HUES64 (cell line): ENCODE measurements around the gene ATP2B3.

Source experiments
- H3K27ac ChIP-seq: 2 replicates; pipeline ENCODE4 v1.7.0; 2013; ENCODE audit warnings: low read depth, low read length, inconsistent platforms
- H3K27me3 ChIP-seq: 2 replicates; pipeline ENCODE4 v1.6.1; 2013; ENCODE audit warnings: mild to moderate bottlenecking, low read length; ENCODE audit not compliant: insufficient read depth
- H3K36me3 ChIP-seq: 2 replicates; pipeline ENCODE4 v1.6.1; 2013; ENCODE audit warnings: mild to moderate bottlenecking, low read length; ENCODE audit not compliant: insufficient read depth
- H3K4me1 ChIP-seq: 2 replicates; pipeline ENCODE4 v1.6.1; 2013; ENCODE audit warnings: mild to moderate bottlenecking, low read length, moderate library complexity; ENCODE audit not compliant: insufficient read depth
- H3K4me3 ChIP-seq: 2 replicates; pipeline ENCODE4 v1.5.1; 2013; ENCODE audit warnings: mild to moderate bottlenecking, low read length, moderate library complexity
- H3K9ac ChIP-seq: 2 replicates; pipeline ENCODE4 v1.6.1; 2013; ENCODE audit warnings: mild to moderate bottlenecking, low read depth, low read length
- H3K9me3 ChIP-seq: 2 replicates; pipeline ENCODE4 v1.6.1; 2013; ENCODE audit warnings: low read depth, low read length; ENCODE audit not compliant: insufficient read depth
- WGBS: fragments of 150-250, 120-280 bp; methylation state at CpG from one replicate; pipeline ENCODE4 v1.1.7; 2013; ENCODE audit warnings: missing lambda C conversion rate; 5-methylcytosine and 5-hydroxymethylcytosine counted together

ATP2B3 gene

DNA sequence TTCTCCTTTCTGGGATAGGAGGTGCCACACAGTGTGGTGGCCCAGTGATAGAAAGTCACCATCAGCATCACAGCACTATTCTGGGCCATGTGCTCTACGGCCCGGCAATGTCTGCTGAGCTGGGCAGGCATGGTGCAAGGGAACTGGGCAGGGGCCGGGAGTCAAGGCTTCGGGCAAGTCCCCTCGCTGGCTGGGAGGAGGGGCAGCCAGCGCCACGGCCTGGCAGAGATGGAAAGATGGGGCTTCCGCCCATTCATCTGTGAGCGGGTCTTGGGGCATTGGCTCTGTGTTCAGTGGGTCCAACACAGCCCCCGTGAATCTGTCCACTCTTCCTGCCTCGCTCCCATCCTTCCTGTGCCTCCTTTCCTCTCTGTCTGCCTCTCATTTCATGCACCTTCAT lies 7.1 kb upstream of the ATP2B3 start:
- Histone ChIP-seq H3K27ac (no peak overlapping the region), H3K27me3 (peaks cover 3% of the 10 kb centered on the region; the same call in 1 of the 2 replicates), H3K9me3 (no peaks in the 10 kb centered on the region), H3K36me3 (no peaks in the 10 kb centered on the region), H3K4me1 (no peaks in the 10 kb centered on the region), H3K9ac (no peak overlapping the region), H3K4me3 (no peak overlapping the region)
- 94% methylated on average over 11 of the region's 11 CpGs for WGBS

DNA sequence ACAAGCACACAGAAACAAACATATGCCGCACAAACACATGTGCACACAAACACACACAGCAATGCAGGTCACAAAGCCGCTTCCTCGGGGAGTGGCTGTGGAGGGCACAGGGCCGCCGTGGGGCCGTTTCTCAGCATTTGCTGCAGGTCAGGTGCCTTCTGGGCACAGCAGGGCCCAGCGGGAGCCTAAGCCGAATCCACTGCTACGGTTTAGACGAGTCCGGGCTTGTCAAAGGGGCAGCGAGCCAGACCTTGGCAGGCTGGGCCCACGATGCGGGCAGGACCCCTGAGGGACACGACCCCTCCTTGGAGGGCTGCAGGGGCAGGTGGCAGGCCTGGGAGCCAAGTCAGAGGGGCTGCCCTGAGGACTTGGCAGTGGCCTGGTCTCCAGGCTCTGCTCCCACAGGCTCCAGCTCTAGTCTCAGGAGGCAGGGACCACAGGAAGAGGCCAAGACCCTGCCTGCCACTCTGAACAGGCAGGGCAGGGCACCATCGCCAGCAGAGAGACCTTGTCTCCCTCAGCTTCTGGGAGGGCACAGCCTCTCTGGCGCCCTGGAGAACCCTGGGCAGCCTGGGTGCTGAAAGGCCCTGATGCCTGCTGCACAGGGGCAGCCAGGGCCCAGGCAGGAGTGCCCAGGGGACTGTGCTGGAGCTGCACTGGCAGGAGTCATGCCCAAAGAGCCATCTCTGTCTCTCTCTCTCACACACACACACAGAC lies 5.5 kb upstream of the ATP2B3 start:
- no peak overlapping the region for H3K4me3 ChIP-seq
- H3K9ac ChIP-seq: no peak overlapping the region
- WGBS: 89% methylated on average over 17 of the region's 17 CpGs
- no peaks in the 10 kb centered on the region for H3K4me1 ChIP-seq
- peaks cover 16% of the 10 kb centered on the region for H3K27me3 ChIP-seq
- no peaks in the 10 kb centered on the region for H3K36me3 ChIP-seq
- no peak overlapping the region for H3K27ac ChIP-seq
- H3K9me3 ChIP-seq: no peaks in the 10 kb centered on the region

DNA sequence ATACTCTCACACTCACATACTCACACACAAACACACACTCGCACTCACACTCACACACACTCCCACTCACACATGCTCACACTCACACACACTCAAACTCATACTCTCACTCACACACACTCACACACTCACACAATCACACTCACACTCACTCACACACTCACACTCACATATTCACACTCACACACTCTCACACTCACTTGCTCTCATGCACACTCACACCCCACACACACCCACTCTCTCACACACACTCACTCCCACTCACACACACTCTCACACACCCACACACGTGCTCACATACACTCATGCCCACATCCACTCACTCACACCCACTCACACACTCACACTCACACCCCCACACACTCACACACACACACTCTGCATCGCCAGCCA lies 4.9 kb upstream of the ATP2B3 start:
- no peak overlapping the region for H3K9ac ChIP-seq
- H3K4me1 ChIP-seq: no peaks in the 10 kb centered on the region
- H3K4me3 ChIP-seq: no peak overlapping the region
- 61% methylated on average over 3 of the region's 3 CpGs for WGBS
- peaks cover 22% of the 10 kb centered on the region for H3K27me3 ChIP-seq
- no peaks in the 10 kb centered on the region for H3K9me3 ChIP-seq
- no peaks in the 10 kb centered on the region for H3K36me3 ChIP-seq
- H3K27ac ChIP-seq: no peak overlapping the region

DNA sequence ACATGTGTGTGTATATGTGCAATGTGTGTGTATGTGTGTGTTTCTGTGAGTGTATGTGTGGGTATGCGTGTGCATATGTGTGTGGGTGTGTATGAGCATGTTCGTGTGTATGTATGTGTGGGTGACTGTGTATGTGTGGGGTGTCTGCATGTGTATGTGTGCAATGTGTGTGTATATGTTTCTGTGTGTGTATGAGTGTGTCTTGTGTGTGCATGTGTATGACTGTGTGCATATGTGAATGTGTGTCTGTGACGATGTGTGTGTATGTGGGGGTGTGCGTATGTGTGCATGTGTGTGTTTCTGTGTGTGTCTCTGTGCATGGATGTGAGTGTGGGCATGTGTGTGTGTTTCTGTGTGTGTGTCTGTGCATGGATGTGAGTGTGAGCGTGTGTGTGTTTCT lies 4.2 kb upstream of the ATP2B3 start:
- no peak overlapping the region for H3K4me3 ChIP-seq
- H3K9ac ChIP-seq: no peak overlapping the region
- peaks cover 29% of the 10 kb centered on the region for H3K27me3 ChIP-seq
- H3K9me3 ChIP-seq: no peaks in the 10 kb centered on the region
- no peak overlapping the region for H3K27ac ChIP-seq
- H3K4me1 ChIP-seq: no peaks in the 10 kb centered on the region
- WGBS: 73% methylated on average over 5 of the region's 5 CpGs
- H3K36me3 ChIP-seq: no peaks in the 10 kb centered on the region

DNA sequence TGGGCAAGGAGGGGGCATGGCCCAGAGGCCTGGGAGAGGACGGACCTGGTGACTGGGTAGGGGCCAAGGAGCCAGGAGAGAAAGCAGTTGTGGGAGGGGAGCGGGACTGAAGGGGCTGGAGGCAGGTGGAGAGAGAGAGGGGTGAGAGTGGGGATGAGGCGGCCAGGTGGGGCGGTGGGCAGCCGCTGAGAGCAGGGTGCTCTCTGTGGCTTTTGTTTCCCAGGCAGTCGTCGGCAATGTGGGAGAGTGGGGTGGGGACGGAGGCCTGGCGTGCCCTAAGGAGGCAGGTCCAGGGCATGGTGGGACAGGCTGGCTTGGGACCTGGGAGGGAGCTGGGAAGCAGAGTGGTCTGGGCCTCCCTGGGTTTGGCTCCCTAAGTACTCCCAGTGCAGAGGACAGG lies 3.2 kb upstream of the ATP2B3 start:
- Histone ChIP-seq H3K36me3 (no peaks in the 10 kb centered on the region), H3K9ac (no peak overlapping the region), H3K9me3 (no peaks in the 10 kb centered on the region), H3K27ac (no peak overlapping the region), H3K4me1 (no peaks in the 10 kb centered on the region), H3K27me3 (peaks cover 39% of the 10 kb centered on the region), H3K4me3 (no peak overlapping the region)
- WGBS: 88% methylated on average over 9 of the region's 9 CpGs

DNA sequence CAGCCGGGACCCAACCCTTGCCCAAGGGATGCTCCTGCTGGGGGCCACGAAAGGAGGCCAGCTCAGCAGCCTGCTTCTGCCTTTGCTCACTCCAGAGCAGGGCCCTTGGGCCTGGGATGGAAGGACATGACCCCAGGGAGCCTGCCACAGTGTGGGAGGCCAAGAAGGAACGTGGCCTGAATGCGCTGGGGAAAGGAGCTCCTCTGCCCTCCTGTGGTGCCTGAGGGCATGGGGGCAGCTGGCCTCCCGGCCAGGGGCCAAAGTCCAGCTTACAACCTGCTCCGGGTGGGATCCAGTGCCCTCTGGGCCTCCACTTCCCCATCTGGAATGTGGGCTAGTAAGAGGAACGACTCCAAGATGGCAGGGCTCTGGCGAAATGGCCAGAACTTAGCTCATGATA lies 2.0 kb upstream of the ATP2B3 start:
- H3K9ac ChIP-seq: no peak overlapping the region
- H3K4me3 ChIP-seq: no peak overlapping the region
- H3K36me3 ChIP-seq: no peaks in the 10 kb centered on the region
- H3K4me1 ChIP-seq: no peaks in the 10 kb centered on the region
- H3K27ac ChIP-seq: no peak overlapping the region
- no peaks in the 10 kb centered on the region for H3K9me3 ChIP-seq
- 86% methylated on average over 8 of the region's 8 CpGs for WGBS
- H3K27me3 ChIP-seq: peaks cover 44% of the 10 kb centered on the region

GRCh38 chrX:153516073-153516472 lies 1.4 kb upstream of the ATP2B3 start:
- no peaks in the 10 kb centered on the region for H3K9me3 ChIP-seq
- H3K27me3 ChIP-seq: peaks cover 47% of the 10 kb centered on the region
- WGBS: 94% methylated on average over 9 of the region's 9 CpGs
- no peak overlapping the region for H3K4me3 ChIP-seq
- H3K4me1 ChIP-seq: no peaks in the 10 kb centered on the region
- no peak overlapping the region for H3K27ac ChIP-seq
- no peak overlapping the region for H3K9ac ChIP-seq
- H3K36me3 ChIP-seq: no peaks in the 10 kb centered on the region

- WGBS: 4% methylated on average over 70 of the region's 70 CpGs
- Histone ChIP-seq H3K4me3 (peak overlapping the region; percentile 41), H3K9ac (no peak overlapping the region), H3K36me3 (no peaks in the 10 kb centered on the region), H3K27ac (no peak overlapping the region), H3K4me1 (no peaks in the 10 kb centered on the region), H3K27me3 (peaks cover 47% of the 10 kb centered on the region), H3K9me3 (no peaks in the 10 kb centered on the region)
Measured at GRCh38 chrX:153517946-153518834, 748 bp downstream of the ATP2B3 start.

DNA sequence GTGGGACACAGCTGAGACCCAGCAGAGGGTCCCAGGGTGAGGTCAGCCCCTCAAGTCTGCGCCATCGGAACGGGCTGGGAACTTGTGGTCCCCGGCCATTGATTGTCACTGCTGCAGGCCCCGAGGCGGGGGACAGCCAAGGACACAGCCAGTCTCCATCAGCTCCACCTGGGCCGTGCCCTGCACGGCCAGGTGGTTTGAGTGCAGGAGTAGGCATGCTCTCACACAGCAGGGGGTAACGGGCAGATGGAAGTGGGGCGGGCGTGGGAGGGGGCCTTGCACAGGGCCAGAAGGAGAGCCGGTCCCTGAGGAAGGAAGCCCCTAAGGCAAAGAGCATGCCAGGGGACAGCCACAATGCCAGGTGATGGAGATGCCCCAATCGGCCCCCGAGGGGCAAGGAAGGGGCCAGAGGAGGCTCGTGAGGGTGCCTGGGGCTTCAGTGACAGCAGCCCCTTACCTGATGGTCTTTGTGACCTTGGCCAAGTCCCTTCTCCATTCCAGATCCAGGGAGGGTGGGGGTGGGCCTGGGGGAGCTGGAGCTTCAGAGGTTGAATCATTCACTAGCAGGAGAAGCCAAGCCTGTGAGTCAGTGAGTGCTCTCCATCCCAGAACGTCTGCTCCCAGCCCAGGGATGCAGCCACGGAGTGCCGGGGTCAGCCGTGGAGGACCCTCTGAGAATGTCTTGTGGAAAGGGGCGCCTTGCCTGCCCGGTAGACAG lies 2.3 kb downstream of the ATP2B3 start:
- 74% methylated on average over 21 of the region's 21 CpGs for WGBS
- Histone ChIP-seq H3K36me3 (no peaks in the 10 kb centered on the region), H3K4me1 (no peaks in the 10 kb centered on the region), H3K27ac (no peak overlapping the region), H3K9ac (no peak overlapping the region), H3K9me3 (no peaks in the 10 kb centered on the region), H3K4me3 (no peak overlapping the region), H3K27me3 (peaks cover 47% of the 10 kb centered on the region)

DNA sequence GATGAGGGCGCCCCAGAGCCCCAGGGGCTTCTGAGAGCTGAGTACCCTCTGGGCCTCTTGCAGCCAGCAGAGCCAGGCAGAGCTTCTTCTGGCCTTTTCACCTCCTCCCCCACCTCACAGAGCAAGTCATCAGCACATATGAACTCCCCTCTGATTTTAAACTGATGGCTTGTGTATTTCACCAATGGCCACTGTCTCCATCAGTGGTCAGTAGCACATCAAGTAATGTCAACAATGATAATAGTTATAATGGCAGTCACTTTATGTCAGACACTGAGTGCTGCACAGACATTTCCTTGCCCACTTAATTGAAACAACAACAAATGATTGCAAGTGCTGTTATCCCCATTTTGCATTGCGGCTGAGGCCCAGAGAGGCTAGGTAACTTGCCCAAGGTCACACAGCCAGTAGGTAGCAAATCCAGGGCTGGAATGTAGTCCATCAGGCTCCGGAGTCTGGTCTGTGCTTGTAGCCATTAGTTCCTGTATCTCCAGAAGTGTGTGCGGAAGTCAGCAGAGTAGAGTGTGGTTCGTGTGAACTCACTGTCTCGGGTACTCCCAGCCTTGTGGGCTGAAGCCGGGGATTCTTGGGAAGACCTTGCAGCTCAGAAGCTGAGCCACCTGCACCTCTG lies 3.0 kb downstream of the ATP2B3 start:
- WGBS: 87% methylated on average over 7 of the region's 7 CpGs
- H3K4me1 ChIP-seq: no peaks in the 10 kb centered on the region
- H3K27ac ChIP-seq: no peak overlapping the region

DNA sequence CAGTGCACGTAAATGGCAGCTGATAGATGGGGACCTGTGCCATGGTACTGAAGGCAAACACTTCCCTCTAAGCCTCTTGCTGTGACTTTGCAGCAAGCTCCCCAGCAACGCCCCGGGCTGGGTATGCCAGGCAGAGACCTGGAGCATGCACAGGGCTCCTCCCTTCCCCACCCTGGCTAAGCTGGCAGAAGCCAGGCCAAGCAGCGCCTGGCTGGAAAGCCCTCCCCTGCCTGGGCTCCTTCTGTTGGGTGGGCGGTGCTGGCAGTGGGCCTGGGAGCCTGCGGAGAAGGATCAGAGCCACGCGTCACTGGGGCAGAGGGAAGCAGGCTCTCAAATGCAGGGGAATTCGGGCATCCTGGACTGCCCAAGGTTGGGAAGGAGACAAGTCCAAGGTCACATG lies 3.6 kb downstream of the ATP2B3 start:
- Histone ChIP-seq H3K27me3 (peaks cover 39% of the 10 kb centered on the region), H3K27ac (no peak overlapping the region), H3K4me3 (no peak overlapping the region), H3K9me3 (no peaks in the 10 kb centered on the region), H3K4me1 (no peaks in the 10 kb centered on the region), H3K9ac (no peak overlapping the region), H3K36me3 (no peaks in the 10 kb centered on the region)
- 84% methylated on average over 9 of the region's 9 CpGs for WGBS

More for the DNA sequence above, 3.0 kb downstream of the ATP2B3 start:
- Histone ChIP-seq H3K9ac (no peak overlapping the region), H3K4me3 (no peak overlapping the region), H3K9me3 (no peaks in the 10 kb centered on the region), H3K36me3 (no peaks in the 10 kb centered on the region), H3K27me3 (peaks cover 44% of the 10 kb centered on the region)
